ENCODE data around the gene FOXP1. TPM values are rescaled to one million over a fixed set of nuclear protein-coding genes. Genes with fewer than 3 reads are reported as not detected.
A peak's percentile ranks its signal among the peaks of the same experiment; 100 is the strongest.

The FOXP1 gene
- total RNA-seq, 2 donors from 2014 or later: 41.7 to 94.3 TPM

GRCh38 chr3:71395470-71395869 is 188.1 kb downstream of the FOXP1 start:
- Histone ChIP-seq H3K9ac (ENCODE audit: extremely low read depth, low read length, poor library complexity, severe bottlenecking) (no peak overlapping the region), H3K9me3 (ENCODE audit: control insufficient read depth, low read length) (no peaks in the 10 kb centered on the region), H3K27me3 (ENCODE audit: control insufficient read depth, insufficient read depth, low read length, poor library complexity, severe bottlenecking) (no peaks in the 10 kb centered on the region), H3K27ac (ENCODE audit: low read depth, low read length) (no peak overlapping the region), H3K4me3 (ENCODE audit: low read length) (no peak overlapping the region), H3K36me3 (ENCODE audit: control insufficient read depth, insufficient read depth, low read length) (no peaks in the 10 kb centered on the region), H3K4me1 (ENCODE audit: control insufficient read depth, insufficient read depth, low read length) (no peaks in the 10 kb centered on the region)
- Mint-ChIP-seq H3K27ac (peak overlapping the region; percentile 20), H3K27me3 (ENCODE audit: insufficient read depth) (no peaks in the 10 kb centered on the region), H3K9me3 (no peaks in the 10 kb centered on the region), H3K4me3 (no peak overlapping the region), H3K4me1 (peaks cover 12% of the 10 kb centered on the region), H3K36me3 (ENCODE audit: low read depth) (no peaks in the 10 kb centered on the region)
- 100% methylated on average over 1 to 2 of the region's 3 CpGs for WGBS, 2 experiments (ENCODE audit: insufficient coverage in 1 of 2, insufficient read length in 1 of 2)
- no peak for TF ChIP-seq CTCF (conservative IDR thresholded peaks at IDR 0.05)
- no peak for DNase-seq

- Mint-ChIP-seq H3K27me3 (ENCODE audit: insufficient read depth) (no peaks in the 10 kb centered on the region), H3K36me3 (ENCODE audit: low read depth) (no peaks in the 10 kb centered on the region), H3K4me1 (peaks cover 18% of the 10 kb centered on the region), H3K27ac (no peak overlapping the region), H3K9me3 (no peaks in the 10 kb centered on the region), H3K4me3 (no peak overlapping the region)
- no peaks in the 10 kb centered on the region for H3K27me3 ChIP-seq (ENCODE audit: control insufficient read depth, insufficient read depth, low read length, poor library complexity, severe bottlenecking)
- 90% methylated on average over 2 of the region's 2 CpGs; no CpG with 5 or more reads in 1 of the 2 experiments for WGBS, 2 experiments (ENCODE audit: insufficient coverage in 1 of 2, insufficient read length in 1 of 2)
- H3K36me3 ChIP-seq (ENCODE audit: control insufficient read depth, insufficient read depth, low read length): no peaks in the 10 kb centered on the region
- no peak overlapping the region for H3K9ac ChIP-seq (ENCODE audit: extremely low read depth, low read length, poor library complexity, severe bottlenecking)
- H3K4me3 ChIP-seq (ENCODE audit: low read length): no peak overlapping the region
- no peak for TF ChIP-seq CTCF (conservative IDR thresholded peaks at IDR 0.05)
- no peak overlapping the region for H3K27ac ChIP-seq (ENCODE audit: low read depth, low read length)
- no peak for DNase-seq
- H3K9me3 ChIP-seq (ENCODE audit: control insufficient read depth, low read length): no peaks in the 10 kb centered on the region
- no peaks in the 10 kb centered on the region for H3K4me1 ChIP-seq (ENCODE audit: control insufficient read depth, insufficient read depth, low read length)
Measured at GRCh38 chr3:71393745-71394144, 189.8 kb downstream of the FOXP1 start.

- Mint-ChIP-seq H3K4me1 (peaks cover 18% of the 10 kb centered on the region), H3K27me3 (ENCODE audit: insufficient read depth) (no peaks in the 10 kb centered on the region), H3K4me3 (no peak overlapping the region), H3K9me3 (no peaks in the 10 kb centered on the region), H3K36me3 (ENCODE audit: low read depth) (no peaks in the 10 kb centered on the region), H3K27ac (no peak overlapping the region)
- WGBS, 2 experiments (ENCODE audit: insufficient coverage in 1 of 2, insufficient read length in 1 of 2): 88% methylated on average over 1 of the region's 1 CpG; no CpG with 5 or more reads in 1 of the 2 experiments
- no peak for TF ChIP-seq CTCF (conservative IDR thresholded peaks at IDR 0.05)
- H3K27me3 ChIP-seq (ENCODE audit: control insufficient read depth, insufficient read depth, low read length, poor library complexity, severe bottlenecking): no peaks in the 10 kb centered on the region
- no peak overlapping the region for H3K4me3 ChIP-seq (ENCODE audit: low read length)
- H3K4me1 ChIP-seq (ENCODE audit: control insufficient read depth, insufficient read depth, low read length): no peaks in the 10 kb centered on the region
- no peak overlapping the region for H3K27ac ChIP-seq (ENCODE audit: low read depth, low read length)
- H3K9me3 ChIP-seq (ENCODE audit: control insufficient read depth, low read length): no peaks in the 10 kb centered on the region
- H3K36me3 ChIP-seq (ENCODE audit: control insufficient read depth, insufficient read depth, low read length): no peaks in the 10 kb centered on the region
- H3K9ac ChIP-seq (ENCODE audit: extremely low read depth, low read length, poor library complexity, severe bottlenecking): no peak overlapping the region
- no peak for DNase-seq
Measured at GRCh38 chr3:71393093-71393492, 190.4 kb downstream of the FOXP1 start.
